HS-27A (cell line): Measurements from ENCODE around the gene NF2.

Experiments
- DNase-seq: peaks from one replicate; pipeline ENCODE4 v3.0.0-alpha.2; 2012; ENCODE audit warnings: low read depth, missing footprints

Gene NF2

GRCh38 chr22:29723766-29724165, 120.3 kb downstream of the NF2 start:
- no peak for DNase-seq

DNA sequence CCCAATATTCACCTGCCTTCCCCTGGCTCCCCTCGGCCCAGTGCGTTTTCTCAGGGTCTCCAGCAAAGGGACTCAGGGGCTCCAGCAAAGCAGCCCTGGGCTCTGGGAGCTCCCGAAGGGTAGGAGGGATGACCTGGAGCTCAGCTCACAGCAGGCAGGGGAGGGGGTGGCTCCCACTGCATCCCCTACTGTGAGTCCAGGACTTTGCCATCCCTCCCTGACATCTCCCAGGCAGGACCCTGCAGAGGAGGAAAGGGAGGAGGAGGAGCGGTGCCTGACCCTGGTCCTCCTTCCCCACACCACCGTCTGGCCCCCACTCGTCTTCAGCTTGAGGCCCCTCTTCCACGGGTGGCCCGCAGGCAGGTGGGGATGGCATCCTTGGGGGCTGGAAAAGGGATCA, 121.4 kb downstream of the NF2 start:
- no peak for DNase-seq

DNA sequence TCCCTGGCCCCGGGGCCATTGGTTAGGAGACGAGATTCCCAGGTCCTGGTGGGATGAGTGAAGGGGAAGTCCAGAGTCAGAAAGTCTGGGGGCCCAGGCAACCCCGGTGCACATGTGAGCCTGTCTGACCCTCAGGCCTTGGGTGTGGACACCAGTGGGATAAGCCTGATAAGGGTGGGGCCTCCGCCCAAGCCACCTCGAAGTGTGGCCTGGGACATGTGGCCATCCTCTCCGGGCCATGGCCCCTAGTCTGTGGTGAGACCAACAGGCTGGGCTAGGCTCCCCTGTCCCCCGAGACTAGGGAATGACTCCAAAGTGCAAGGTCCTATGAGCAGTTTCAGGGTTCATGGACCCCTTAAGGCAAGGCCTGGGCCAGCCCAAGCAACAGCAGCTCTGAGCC, 122.7 kb downstream of the NF2 start:
- no peak for DNase-seq

DNA sequence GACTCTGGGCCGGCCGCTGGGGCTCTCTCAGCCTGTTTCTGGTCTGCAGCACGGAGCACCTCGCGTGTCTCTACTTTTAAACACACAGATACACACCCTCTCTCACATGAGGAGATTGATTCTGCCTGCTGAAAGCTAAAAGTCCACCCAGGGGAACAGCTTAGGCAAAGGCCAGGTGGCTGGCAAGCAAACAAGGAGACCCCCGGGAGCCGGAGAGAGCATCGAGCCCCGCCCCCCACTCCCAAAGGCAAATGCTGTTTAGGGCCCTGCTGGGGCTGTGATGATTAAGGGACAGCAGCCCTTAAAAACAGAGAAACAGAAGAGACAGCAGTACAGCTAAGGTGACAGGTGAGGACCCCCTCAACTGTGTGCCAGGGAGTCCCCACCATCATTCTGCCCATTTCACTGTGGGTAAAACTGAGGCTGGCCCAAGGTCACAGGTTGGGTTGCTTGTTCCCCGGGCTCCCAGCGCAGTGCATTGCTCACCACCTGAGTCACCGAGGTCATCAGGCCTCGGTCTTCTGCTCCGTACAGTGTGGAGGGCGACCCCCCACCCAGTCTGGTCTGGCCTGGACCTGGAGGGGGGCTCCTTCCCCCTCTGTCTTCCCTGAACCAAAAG, 123.2 kb downstream of the NF2 start:
- no peak for DNase-seq

GRCh38 chr22:29727131-29727523, 123.7 kb downstream of the NF2 start:
- no peak for DNase-seq

DNA sequence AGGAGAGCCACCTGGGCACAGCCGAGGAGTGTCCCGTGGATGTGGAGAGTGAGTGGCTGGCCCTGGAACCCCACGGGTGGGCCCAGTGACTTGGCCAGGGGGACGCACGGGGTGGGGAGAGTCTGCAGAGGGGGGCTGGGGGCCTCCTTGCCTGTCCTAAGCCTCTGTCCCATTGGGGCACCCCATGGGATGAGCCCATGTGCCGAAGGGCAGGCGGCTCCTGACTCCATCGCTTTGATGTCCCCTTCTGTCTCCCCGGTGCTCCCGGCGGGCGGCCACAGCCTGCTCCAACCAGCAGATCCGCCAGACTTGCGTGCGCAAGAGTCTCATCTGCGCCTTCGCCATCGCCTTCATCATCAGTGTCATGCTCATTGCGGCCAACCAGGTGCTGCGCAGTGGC, 125.7 kb downstream of the NF2 start:
- DNase-seq = no peak

DNA sequence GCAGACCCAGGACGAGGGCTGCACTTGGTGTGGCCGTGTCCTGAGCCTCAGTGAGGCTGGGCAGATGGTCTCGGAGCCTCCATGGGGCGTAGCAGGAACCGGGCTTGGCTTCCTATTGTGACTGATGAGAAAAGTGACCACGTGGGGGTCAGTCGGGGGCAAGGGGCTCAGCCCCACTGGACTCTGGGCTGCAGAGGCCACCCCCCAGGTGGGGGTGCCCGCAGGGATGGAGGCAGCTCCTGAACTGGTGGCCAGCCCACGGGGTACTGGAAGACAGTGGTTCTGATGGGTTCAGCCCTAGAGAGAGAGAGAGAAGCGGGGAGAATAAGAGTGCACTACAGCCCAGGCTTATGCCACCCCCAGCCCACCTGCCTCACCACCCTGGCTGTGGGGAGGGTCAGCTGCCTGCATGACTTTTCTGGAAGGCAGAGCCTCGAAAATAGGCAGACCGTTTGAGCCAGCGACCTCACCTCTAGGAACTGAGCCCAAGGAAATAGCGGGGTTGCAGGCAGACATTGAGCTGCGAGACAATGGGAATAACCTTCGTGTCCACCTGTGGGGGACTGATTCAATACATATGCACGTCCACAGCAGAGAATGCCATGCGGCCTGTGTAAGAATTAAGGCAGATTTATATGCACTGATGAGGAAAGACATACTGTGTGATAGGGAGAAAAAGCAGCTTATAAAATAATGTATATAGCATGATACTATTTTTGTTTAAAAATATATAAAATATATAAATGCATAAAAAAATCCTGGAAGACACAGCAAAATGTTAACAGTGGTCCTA, 127.8 kb downstream of the NF2 start:
- no peak for DNase-seq

DNA sequence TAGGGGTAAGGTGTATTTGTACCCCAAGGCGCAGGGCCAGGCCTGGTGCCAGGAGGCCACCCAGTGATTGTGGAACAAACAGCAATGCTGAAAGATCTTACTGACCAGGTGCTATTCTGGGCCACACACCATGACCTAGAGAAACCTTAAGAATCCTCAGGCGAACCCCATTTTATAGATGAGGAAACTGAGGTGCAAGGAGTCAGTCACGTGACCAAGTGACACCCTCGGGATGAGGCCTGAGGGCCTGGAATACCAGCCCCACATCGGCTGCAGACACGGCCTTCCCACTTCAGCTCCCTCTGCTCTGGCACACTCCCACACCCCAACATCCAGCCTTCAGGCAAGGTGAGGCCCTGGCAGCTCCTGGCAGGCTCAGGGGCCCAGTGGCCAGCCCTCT, 129.4 kb downstream of the NF2 start:
- no peak for DNase-seq

DNA sequence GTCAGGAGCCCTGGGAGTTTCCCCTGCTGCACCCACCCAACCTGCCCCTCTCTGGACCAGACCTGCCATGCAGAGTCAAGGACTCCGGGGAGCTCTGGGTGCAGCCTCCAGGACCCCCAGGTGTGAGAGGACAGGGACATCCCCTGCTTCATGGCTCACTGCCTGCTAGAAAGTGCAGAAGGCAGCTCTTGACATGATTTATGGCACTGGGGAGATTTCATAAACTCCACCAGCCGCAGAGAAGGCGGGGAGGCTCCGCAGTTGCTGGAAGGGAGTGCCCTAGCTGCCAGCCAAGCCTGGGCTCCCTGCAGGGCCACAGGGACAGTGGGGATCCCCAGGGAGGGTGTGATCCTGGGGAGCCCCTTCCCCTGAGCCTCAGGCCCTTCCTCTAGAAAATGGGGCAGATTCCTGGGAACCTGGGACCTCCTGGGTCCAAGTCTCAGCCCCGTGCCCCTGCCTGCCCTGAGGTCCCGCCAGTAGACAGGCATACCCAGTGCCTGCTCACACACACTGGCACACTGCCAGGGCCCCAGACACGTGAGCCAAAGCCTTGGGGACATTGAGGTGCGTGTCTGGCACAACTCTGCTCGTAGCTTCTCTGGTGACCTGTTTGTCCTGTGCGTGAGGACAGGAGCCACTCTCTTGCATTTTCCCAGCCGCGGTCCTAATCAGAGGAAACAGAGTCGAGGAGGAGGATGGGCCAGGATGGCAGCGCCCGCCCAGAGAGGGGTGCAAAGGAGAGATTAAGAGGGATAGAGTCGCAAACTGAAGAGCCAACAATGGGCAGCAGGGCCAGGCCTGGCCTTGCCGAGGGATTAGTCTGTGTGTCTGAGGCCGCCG, 130.1 kb downstream of the NF2 start:
- no peak for DNase-seq

DNA sequence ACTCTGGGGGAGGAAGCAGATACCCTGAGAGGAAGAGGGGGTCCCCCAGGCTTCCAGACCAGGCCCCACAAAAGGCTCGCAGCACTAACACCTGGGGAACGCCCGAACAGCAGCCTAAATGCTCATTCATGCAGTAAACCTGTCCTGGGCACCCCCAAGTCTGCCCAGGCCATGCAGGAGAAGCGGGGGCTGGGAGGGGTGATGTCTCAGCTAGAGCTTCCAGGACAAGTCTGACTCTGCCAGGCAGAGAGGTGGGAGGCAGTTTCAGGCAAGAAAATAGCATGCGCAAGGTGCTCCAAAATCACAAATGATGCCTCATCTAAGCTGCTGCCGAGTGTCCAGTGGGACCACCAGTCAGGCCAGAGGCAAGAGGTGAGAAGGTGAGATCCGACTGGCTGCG, 131.0 kb downstream of the NF2 start:
- DNase-seq = no peak

DNA sequence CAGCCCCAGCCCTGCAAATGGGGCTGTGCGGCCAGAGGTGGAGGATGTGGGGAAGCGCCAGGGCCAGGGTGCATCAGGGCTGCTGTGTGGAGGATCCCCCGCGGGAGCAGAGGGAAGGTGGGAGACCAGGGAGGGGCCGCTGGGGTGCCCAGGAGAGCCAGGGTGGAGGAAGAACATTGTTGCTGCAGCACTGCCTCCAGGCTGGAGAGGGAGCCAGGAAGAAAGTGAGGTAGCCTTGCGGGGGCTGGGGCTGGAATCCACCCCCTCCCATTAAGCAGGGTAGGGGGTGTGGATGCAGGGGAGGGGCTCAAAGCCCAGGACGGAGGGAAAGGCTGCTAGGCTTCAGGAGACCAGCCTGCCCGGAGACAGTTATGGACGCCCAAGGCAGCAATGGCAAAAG, 131.4 kb downstream of the NF2 start:
- no peak for DNase-seq

DNA sequence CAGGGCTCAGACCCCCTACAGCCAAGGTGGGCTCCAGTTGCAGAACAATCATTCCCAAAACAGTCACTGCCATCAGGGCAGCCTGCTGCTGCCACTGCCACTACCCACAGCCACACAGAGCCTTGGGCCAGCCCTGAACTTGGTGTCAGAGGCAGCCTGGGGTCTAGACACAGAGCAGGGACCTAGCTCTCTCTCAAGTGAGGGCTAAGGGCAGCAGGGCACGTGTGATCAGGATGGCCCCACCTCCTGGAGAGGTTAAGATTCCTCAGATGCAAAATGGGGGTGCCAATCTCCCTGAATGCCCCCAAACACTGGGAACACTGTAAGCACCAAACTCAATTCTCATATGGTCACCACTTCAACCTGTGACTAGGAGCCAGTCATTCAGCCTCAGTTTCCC, 132.0 kb downstream of the NF2 start:
- DNase-seq = no peak

DNA sequence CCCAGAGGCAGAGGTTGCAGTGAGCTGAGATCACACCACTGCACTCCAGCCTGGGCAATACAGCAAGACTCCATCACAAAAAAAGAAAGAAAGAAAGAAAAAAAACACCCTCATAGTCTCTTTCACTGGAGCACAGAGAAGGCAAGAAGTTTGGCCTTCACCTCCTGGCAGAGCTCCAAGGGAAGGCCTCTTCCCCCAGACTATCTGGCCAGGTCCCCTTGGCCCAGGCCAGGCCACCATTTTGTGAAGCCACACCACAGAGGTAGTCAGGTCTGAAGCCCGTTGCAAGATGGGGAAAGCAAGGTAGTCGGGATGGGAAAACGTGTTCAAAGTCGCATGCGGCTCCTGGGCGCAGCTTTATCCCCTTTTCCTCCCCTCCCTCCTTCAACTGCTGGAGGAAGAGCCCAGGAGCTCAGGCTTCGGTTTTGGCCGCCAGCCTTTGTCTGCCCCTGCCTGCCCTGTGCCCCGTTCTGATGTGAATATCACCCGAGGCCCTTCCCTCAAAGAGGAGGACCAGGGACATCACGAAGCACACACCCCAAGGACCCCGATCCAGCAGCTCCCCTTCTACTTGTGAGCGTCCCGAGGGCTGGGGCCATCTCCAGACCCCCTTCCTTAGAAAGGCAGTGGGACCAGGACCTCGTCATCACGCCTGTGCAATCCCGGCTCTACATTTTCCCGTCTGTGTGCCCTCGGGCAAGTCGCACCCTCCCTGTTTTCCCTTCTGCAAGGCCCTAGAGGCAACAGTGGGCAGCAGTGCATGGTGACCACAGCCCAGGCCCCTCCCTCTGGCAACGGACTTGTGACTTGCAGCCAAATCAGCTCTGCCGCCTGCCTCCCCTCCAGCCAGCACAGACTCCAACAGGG, 134.1 kb downstream of the NF2 start:
- DNase-seq = no peak

- DNase-seq = no peak
Measured at GRCh38 chr22:29738118-29738815, 134.8 kb downstream of the NF2 start.

DNA sequence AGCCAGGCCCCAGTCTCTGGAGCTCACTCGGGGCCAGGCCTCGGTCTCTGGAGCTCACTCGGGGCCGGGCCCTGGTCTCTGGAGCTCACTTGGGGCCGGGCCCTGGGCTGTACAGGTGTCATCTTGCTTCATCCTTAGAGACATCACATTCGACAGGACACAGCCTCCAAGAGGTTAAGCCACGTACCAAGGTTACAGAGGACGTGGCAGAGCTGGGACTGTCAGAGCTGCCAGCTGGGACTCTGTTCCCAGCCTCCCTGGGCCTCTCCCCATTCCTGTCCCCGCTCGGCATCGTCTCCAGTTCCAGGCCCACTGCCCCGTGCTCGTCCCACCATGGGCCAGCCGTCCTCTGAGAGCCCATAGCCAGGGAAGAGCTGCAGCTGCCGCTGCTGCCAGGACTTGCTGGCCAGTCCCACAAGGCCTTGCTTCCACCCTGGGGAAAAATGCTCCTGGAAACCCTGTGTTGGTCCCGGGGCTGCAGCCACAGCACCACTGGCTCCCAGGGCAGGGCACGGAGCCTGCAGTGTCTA, 136.0 kb downstream of the NF2 start:
- DNase-seq = no peak

DNA sequence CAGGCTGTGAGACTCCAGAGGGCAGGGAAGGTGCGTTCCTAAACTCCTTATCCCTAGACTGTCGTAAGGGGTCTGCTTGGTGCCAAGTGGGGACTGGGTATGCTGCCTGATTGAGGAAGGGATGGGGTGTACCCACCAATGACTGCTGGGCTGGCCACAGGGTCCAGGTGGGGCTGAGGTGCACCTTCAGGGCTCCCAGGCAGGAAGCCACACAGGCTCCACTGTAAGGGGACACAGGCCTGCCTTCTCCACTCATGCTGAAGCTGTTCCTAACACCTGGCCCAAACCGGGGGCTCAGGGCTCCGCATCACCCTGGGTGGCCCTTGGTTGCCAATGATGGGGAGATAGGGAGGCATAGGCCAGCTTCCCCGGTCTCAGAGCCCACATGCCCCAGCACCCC, 136.8 kb downstream of the NF2 start:
- no peak for DNase-seq

GRCh38 chr22:29741926-29742325, 138.5 kb downstream of the NF2 start:
- no peak for DNase-seq

GRCh38 chr22:29742326-29742725, 138.9 kb downstream of the NF2 start:
- no peak for DNase-seq

GRCh38 chr22:29744902-29745301, 141.5 kb downstream of the NF2 start:
- no peak for DNase-seq

DNA sequence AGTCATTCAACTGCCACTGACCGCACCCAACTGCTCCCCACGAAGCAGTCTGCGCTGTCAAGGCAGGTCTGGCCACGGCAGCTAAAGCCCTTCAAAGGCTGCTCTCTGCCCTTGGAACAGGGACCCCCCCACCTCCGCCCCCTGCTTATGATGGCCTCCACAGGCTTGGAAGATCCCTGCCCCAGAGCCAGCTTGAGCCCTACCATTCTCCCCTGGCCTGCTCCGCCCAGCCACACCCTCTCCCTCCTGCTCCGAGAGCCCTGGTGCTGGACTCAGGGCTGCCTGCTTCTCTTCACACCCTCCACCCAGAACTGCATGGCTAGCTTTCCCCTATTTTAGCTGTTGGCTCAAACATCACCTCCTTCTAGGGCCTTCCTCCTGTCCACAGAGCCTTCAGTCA, 144.4 kb downstream of the NF2 start:
- no peak for DNase-seq
